Measurements from ENCODE around the gene PRDM16.

DNA sequence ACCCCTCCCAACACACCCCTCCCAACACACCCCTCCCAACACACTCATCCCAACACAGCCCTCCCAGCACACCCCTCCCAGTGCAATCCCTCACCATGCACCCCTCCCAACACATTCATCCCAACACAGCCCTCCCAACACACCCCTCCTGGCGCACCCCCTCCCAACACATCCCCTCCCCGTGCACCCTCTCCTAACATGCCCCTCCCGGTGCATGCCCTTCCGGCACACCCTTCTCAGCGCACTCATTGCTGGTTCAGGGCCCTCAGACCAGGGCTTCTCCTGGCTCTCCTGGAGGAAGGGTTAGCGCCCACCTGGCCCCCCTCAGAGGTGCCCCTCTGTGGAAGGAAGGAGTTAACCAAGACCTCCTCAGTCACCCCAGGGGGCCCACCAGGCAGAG lies 310.9 kb downstream of the PRDM16 start:
- TF ChIP-seq CTCF (conservative IDR thresholded peaks at IDR 0.05; ENCODE audit: low read depth, low read length) (no peak), MXI1 (IDR thresholded peaks at IDR 0.05; ENCODE audit: borderline replicate concordance, low read depth, low read length) (no peak), MAFK (IDR thresholded peaks at IDR 0.05; ENCODE audit: low read depth, low read length) (no peak)
